ENCODE results near the gene MGAT3. TPM values are rescaled to one million over a fixed set of nuclear protein-coding genes. Genes with fewer than 3 reads are reported as not detected.

The MGAT3 gene
- total RNA-seq, 2 experiments from 2014 or later, result 0.90 to 1.9 TPM

- intact Hi-C loops (cut with micrococcal nuclease), result no loop called here
- POLR2A ChIA-PET, result interaction anchor here (4.2 kb wide), 1 partner anchor 130 kb away, joined by 15 read pairs; the partner anchor contains the start of gene RPL3
- Mint-ChIP-seq H3K4me1 (ENCODE audit: low read depth) (peaks cover 26% of the 10 kb centered on the region), H3K9me3 (no peaks in the 10 kb centered on the region), H3K4me3 (no peak overlapping the region), H3K27ac (no peak overlapping the region), H3K36me3 (ENCODE audit: low read depth) (no peaks in the 10 kb centered on the region), H3K27me3 (no peaks in the 10 kb centered on the region)
- no peak for TF ChIP-seq CTCF (IDR thresholded peaks at IDR 0.05)
- ATAC-seq (no peak), DNase-seq (no peak)
- CTCF ChIA-PET, result interaction anchor here (1.1 kb wide), 1 partner anchor 11 kb away, joined by 3 read pairs; no protein-coding TSS in a partner anchor
Observed at GRCh38 chr22:39448205-39449054, 8.4 kb upstream of the MGAT3 start.

- Mint-ChIP-seq H3K4me1 (ENCODE audit: low read depth) (peaks cover 26% of the 10 kb centered on the region), H3K9me3 (no peaks in the 10 kb centered on the region), H3K27ac (no peak overlapping the region), H3K36me3 (ENCODE audit: low read depth) (no peaks in the 10 kb centered on the region), H3K27me3 (no peaks in the 10 kb centered on the region), H3K4me3 (no peak overlapping the region)
- POLR2A ChIA-PET, result interaction anchor here (1.2 kb wide), 1 partner anchor 73 kb away, joined by 4 read pairs; no protein-coding TSS in a partner anchor
- TF ChIP-seq CTCF (IDR thresholded peaks at IDR 0.05), result no peak
- DNase-seq (no peak), ATAC-seq (no peak)
- CTCF ChIA-PET, result interaction anchor here (0.9 kb wide), 1 partner anchor 16 kb away, joined by 3 read pairs; no protein-coding TSS in a partner anchor
- intact Hi-C loops (cut with micrococcal nuclease), result no loop called here
Observed at GRCh38 chr22:39449708-39450107, 7.1 kb upstream of the MGAT3 start.

- Mint-ChIP-seq H3K27me3 (peaks cover 3% of the 10 kb centered on the region), H3K27ac (no peak overlapping the region), H3K9me3 (no peaks in the 10 kb centered on the region), H3K36me3 (ENCODE audit: low read depth) (no peaks in the 10 kb centered on the region), H3K4me3 (no peak overlapping the region), H3K4me1 (ENCODE audit: low read depth) (peaks cover 26% of the 10 kb centered on the region)
- ChIA-PET POLR2A (interaction anchor here (1.2 kb wide), 1 partner anchor 72 kb away, joined by 4 read pairs; no protein-coding TSS in a partner anchor), CTCF (interaction anchor here (0.9 kb wide), 1 partner anchor 16 kb away, joined by 3 read pairs; no protein-coding TSS in a partner anchor)
- intact Hi-C loops (cut with micrococcal nuclease), result no loop called here
- no peak for TF ChIP-seq CTCF (IDR thresholded peaks at IDR 0.05)
- DNase-seq (no peak), ATAC-seq (no peak)
Observed at GRCh38 chr22:39450258-39450955, 6.4 kb upstream of the MGAT3 start.

GRCh38 chr22:39452740-39453040, 4.1 kb upstream of the MGAT3 start:
- Mint-ChIP-seq H3K36me3 (ENCODE audit: low read depth) (no peaks in the 10 kb centered on the region), H3K27me3 (peaks cover 7% of the 10 kb centered on the region), H3K9me3 (no peaks in the 10 kb centered on the region), H3K27ac (no peak overlapping the region), H3K4me1 (ENCODE audit: low read depth) (peaks cover 28% of the 10 kb centered on the region), H3K4me3 (no peak overlapping the region)
- POLR2A ChIA-PET, result interaction anchor here (0.9 kb wide), 1 partner anchor 40 kb away, joined by 3 read pairs; no protein-coding TSS in a partner anchor
- CTCF ChIA-PET, result interaction anchor here (1.2 to 2.8 kb wide), 2 partner anchors 44 to 82 kb away, joined by 3 to 11 read pairs; no protein-coding TSS in a partner anchor
- intact Hi-C loops (cut with micrococcal nuclease), result no loop called here
- ATAC-seq (no peak), DNase-seq (no peak)
- no peak for TF ChIP-seq CTCF (IDR thresholded peaks at IDR 0.05)

All from activated CD8-positive, alpha-beta T cell treated with anti-CD3 and anti-CD28 coated beads for 36 hours (primary cell).